NOMO-1 treated with DMSO at 0.1 percent for 48 hours (cell line): ENCODE data around the gene NASP.
A peak's percentile ranks its signal among the peaks of the same experiment; 100 is the strongest.

Experiments used
- DNase-seq: peaks from one replicate; lab custom pipeline; 2025; ENCODE audit not compliant: unreplicated experiment; lab: John Stamatoyannopoulos, UW

Gene NASP

DNA sequence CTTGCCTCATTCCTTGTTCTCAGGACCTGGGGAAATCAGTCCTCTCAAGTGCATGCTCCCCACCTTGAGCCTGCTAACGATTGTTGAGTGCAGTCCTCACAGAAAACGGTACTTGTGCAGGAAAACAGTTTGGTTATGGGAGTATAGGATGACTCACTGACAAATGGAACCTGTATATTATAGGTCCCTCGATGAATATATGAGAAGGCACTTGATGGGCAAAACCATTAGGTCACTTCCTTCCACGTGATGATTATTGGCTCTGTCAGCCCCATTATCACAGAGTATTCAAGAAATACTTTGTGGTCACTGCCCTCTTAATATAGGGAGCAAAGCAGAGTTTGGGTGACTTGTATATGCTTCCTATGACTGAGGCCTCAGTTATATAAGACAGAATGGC, 33.8 kb downstream of the NASP start:
- no peak for DNase-seq

DNA sequence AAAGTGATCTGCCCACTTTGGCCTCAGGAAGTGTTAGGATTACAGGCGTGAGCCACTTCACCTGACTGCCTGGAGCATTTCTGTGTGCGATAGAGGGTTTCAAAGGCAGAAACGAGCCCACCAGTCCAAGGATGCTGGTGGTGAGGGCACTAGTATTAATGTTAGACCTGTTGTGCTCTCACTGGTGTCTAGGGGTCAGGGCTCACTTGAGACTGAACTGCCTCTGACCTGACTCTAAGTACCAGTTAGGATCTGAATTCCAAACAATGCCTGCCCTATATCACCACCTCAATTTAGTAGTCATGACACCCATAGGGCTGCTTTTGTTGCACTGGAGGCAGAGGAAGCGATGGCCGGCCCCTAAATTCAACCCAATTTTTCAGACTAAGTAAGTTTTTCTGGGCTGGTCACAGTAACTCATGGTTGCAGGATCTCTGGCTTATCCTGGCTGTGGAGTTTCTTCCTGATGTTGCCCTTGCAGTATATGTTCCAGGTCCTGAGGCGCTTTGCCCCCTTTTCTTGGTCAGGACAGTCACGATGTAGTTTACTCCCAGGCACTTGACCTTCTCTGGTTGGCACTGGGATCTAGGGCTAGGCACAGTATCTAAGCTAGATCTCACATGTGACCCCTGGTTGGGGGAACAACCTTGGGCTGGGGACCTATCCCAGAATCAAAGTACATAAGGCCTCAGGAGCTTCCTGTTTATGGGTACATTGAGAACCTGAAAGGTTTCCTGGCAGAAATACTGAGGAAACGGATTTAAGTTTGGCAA, 35.5 kb downstream of the NASP start:
- DNase-seq = no peak

DNA sequence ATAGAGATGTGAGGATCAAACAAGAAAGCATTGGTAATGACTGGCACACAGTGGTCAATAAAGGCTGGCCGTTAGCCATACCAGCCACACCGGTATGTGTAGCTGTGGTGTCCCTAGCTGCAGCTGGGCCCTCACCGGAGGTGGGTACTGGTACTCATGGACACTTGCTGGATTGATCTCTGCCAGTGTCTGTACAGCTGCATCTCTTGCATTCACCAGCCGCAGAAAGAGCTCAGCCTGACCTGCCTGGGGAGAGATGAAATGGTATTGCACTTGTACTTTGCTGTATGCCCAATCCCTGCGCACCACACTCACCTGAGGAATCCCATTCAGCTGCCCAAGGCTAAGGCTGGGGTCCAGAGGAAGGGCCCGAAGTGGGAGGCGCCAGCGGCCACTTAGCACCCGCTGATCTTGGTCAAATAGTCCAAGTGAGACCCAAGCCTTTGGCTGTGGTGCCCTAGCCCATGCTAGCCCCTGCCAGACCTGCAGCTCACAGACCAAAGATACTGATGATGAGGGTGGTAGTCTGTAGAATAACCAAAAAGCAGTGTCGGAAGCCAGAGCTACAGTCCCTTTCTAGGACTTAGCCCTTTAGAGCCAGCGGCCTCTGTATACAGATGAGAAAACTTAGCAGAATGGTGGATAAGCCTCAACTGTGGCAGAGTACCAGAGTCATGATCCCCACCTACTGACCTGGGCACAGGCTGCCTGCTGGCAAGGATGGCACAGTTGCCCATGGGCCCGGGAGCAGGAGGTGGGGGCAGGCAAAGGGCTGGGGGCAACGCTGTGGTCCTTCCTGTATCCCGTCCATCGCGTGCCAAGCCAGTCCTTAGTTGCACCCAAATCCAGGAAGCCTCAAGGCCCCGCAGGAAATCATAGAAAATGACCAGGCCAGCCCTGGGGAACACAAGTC, 37.0 kb downstream of the NASP start:
- no peak for DNase-seq

DNA sequence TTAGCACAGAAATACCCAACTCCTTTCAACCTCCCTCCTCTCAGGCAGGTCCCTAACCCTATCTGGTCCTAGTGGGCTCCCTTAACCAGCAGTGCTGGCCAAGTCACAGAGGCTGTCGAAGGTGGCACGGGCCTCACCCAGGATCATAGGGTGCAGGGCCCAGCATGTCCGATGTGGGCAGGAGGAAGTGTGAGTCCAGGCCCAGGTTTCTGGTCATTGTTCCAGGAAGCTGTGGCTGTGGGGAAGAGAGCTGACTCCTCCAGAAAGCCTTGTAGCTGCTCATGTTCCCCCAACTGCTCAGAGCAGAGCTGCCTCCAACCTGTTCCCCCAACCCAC, 37.6 kb downstream of the NASP start:
- DNase-seq = no peak

DNA sequence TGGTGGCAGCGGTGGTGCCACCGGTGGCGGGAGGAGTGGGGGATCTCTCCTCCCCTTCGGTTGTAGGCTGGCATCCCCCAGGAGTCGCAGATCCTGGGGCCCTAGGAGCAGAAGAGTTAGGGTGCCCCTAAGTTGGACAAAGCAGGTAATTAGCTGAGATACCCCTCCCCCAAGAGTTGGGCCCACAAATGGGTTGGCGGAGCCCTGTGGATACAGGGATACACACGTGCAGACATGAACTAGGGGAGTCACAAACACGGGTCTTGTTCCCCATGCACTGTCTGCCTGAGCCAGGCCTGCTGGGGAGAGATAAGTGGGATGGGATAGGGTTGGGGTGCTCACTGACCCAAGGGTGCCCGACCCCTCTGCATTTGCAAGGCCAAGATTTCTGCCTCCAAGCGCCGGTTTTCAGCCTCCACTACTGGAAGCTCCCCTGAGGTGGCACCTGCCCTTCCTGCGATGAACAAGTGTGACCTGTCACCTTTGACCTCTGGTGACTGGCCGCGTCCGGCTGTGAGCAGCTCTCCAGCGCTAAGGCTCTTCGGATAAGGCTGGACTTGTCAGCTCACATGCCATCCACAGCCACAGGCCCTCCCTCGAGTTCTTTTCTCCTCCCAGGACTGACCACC, 38.2 kb downstream of the NASP start:
- DNase-seq = no peak

DNA sequence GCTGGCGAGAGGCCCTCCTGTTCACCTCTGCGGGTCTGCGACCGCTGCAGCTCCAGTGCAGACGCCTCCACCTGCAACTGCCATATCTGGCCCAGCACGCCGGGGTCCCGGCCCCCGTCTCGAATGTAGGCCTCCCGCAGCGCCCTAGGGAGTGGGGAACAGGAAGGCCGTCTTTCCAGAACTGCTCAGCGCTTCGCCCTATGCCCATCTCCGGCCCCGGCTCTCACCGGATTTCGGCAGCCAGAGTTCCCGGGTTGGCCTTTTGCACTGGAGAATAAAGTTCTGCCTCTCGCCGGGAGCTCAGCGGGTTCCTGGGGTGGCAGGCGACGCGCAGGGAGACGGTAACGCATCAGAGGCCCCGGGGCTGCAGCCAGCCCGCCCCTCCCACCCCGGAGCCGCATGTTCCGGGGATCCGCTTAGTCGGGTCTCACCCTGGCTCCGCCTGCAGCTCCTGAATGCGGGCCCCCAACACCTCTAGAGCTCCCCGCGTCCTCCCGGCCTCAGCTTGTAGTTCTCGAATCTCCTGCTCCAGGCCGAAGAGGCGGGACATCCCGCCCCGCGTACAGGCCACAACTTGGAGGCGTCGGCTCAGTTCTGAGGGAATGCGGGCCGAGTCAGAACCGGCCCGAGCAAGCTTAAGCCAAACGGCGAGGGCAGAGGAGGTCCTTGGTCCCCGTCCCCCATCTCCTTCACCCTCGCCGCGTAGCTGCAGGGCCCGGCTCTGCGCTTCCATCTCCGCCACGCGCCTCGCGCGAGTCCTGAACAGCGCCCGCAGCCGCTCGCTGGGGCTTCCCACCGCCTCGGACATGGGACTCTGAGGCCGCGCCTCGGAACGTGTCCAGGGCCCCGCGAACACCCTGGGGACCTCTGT, 38.9 kb downstream of the NASP start:
- DNase-seq = no peak

DNA sequence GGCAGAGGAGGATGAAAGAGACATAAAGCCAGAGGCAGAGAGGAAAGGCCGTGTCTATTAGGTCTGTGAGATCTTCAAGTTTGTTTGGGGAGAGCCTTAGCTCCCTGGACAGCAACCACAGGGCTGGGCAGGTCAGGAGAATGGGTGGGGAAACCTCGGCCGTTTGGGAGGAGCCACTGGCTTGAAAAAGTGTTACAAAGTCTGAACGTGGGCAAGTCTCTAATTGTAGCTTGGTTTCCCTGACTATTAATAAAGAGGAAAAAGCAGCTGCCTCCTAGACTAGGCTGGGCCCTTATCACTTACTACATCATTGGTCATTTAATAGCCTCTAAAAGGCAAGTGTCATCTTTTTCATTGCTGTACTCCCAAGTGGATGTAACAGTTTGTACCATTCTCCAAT, 40.1 kb downstream of the NASP start, which contains the start of gene CCDC17:
CCDC17 (minus strand) TSS at position 83 of the 400 bp plus-strand sequence. CDS start 145 bp downstream, outside the sequence.
- no peak for DNase-seq

DNA sequence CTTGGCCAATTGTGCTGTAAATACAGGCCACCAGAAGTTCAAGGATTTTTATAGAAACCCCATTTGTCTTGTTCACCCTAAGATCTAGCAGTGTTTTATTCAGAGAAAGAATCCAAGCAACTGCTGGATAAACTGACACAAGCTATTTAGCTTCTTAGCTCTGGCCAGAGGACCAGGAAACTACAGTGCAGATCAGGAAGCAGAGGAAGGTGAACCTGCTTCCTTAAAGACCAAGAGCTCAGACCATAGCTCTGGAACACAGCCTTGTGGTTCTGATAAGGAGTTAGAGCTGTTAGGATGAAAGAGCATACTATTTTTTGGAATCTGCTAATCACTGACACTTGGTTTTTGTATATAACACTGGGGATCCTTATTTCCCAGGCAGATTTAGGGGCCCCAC, 45.2 kb downstream of the NASP start:
- DNase-seq = no peak

DNA sequence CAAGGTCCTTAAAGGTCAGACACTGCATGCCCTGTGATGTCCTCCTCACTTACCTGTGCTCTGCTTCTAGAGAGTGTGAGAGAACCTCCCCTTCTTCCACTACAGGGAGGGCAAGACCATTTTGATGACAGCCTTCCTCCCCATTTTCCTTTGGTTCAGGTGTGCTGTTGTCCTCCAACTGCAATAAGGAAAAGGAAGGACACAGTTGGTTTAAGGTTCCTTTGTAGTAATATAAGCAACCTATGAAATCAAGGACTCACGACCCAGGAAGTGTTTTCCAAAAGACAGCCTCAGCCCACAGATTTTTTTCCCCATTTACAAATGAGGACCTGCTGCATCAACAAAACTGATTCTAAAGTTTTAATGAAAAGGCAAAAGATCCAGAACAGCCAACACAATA, 46.6 kb downstream of the NASP start:
- no peak for DNase-seq

DNA sequence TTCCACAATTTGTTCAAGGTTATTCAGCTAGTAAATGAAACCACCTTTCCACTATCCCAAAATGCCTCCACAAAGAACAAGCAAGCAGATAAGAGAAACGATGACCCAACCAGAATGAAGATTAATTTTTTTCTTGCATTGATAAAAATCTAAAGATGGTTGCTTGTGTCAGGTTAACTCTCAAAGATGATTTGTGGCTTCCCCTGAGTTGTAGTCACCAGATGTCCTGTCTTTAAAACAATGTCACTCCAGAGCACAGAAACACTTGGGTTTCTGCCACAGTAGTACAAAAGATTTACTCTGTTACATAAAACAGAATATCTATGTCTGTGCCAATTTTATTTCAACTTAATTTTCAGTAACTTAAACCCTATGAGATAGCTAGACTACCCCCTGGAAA, 51.4 kb downstream of the NASP start:
- DNase-seq = no peak

DNA sequence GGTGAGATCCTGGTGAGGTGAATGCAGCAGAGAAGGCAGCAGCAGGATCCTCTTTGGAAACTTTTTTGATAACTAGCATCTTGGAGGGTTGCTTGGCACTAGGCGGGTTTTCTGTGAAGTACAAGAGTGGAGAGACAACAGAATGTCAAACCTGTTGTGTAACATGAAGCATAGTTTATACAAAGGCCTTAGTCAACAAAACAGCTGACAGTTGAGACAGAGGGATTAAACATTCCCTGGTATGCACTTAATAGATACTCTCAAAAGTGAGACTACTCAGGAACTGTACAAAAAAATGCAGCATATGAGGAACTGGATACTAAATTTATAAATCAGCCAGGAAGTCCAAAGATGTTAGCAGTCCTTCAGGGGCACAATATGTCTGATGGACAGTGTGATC, 56.5 kb downstream of the NASP start:
- DNase-seq = no peak

DNA sequence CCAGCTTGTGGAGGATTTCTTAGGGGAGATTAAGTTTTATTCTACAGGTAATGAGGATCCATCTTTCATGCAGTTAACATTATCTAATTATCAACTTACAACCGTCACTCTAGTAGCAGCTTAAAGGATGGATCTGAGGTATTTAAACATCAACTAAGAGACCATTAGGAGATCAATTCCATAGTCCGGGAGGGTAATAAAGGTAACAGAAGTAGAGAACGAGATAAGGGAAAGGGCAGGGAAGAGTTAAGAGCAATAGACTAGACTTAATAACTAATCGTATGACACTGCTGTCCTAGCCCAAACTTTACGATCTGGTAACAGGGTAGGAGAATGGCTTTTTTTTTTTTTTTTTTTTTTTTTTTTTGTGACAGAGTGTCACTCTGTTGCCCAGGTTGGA, 59.5 kb downstream of the NASP start:
- no peak for DNase-seq

DNA sequence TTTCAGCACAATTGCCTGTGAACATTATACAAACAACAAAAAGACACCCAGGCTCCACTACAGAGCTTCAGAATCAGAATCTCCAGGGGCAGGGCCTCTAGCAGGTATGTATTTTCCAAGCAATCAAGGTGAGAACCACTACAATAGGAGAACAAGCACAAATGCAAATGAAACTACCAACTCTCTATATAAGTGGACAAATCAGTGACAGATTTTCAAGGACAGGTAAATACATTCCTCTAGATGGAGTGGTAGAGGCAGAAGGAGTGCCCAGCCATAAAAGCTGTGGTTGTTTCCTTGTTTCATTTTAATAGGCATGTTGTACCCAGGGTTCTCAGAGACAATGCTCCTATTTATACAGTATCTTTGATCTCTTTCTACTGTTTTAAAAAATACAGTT, 60.1 kb downstream of the NASP start:
- DNase-seq = no peak

DNA sequence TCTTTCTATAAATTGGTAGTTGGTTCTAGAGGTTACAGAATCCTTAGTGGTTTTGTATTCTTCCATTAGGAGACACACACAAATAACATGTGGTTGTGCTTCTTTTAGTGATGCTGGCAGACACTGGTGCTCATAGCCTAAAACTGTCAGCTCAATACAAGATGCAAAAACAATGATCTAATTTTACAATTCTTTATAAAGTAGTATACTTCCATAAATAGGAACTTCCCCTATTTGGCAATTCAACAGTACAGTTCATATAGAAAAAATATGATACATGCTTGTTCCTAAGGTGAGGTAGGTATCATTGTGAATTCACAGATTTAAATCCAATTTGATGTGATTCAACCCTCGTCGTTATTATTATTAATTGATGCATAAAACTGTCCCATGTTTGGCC, 60.8 kb downstream of the NASP start:
- peak; percentile 4 for DNase-seq

DNA sequence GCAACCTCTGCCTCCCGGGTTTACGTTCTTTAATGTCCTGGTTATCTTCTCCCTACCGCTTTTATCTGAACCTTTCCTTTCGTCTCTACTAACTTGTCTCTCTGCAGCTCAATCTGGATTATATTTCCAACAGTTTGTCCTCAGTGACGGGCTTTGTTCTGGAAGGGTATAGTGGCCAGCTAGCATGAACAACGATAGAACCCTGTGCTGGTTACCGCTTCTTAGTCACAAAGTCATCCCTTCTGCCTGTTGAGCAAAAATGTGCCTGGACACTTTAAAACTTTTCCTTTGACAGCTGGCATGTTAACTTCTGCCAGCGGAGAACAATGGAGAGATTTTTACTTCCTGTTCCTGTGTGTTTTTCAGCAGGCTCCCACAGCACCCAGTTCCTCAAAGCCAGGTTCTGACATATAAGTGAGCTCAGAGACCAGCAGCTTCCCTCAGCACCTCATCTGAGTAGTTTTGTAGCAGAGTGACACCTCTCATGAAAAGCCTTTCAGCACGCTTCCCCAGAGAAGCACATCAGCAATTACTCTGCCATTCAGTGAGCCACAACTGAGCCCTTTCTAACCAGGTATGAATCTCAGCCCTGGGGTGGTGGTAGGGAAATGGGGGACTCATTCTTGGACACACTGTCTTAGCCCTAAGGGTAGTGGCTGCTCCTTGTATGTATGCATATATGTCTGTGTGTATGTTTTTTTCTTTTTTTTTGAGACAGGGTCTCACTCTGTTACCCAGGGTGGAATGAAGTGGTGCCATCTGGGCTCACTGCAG, 63.6 kb downstream of the NASP start:
- DNase-seq = peak; percentile 15

DNA sequence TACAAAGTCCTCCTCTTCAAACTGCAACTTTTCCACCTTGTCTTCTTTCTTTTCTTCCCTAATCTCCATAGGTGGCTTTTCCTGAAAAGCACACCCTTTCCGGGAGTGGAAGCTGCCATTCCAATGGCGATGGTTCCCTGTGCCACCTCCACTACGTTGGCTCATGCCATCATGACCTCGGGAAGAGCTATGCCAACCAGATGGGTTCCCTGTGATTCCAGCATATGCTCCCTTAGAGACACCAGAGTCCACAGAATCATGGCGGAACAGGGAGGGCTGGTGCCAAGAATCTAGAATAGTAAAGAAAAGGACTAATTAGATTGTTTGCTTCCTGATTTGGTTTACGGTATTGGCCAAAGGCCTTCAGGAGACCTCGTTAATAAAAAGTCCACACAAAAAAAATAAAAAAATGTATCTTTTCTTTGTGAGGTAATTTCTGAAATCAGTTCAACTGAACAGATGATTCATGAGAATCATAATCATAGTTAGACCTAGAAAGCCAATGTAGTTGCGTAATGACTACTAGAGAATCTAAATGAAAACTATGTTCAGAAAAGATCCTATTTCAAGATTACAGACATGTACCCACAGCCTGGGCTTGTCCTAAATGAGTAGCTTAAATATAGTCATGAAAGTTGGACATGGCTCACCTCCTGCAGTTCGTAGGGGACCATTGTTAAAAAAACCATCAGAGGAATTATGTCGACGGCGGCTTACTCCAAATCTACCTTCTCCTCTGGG, 70.9 kb downstream of the NASP start:
- no peak for DNase-seq

DNA sequence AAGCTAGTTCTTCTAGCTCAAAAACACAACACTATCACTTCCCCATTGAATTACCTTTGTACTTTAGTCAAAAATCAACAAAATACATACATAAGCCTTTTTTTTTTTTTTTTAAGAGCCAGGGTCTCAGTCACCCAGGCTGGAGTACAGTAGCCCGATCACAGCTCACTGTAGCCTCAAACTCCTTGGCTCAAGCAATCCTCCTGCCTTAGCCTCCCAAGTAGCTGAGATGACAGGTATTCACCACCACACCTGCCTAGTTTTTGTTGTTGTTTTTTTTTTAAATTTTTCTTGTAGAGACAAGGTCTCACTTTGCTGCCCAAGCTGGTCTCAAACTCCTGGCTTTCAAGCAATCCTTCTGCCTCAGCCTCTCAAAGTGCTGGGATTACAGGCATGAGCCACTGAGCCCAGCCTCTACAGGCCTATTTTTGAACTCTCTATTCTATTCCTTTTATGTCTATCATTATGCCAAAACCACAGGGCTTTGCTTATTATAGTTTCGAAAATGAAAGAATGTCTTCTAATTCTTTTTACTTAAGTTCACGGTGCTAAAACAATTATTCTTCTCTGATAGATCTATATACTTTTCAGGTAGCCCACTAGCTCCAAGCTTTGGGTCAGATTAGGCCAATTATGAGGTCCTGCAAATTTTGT, 72.9 kb downstream of the NASP start:
- no peak for DNase-seq

DNA sequence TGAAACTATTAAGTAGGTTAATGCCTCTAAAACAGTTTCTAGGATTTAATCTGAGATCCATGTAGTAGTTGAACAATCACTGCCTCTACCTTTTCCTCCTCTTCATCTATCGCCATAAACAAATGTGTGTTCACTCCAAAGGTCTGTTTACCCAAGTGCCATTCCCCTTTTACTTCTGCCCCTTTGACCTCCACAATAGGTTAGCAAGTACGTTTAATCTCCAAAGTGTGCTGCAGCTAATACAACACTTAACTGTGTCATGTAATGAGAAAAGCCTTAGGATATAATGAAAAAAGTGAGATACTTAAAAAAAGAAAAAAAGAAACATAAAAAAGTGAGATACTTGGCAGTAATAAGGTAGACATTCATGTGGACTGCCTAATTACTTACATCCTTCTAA, 74.3 kb downstream of the NASP start:
- DNase-seq = no peak

DNA sequence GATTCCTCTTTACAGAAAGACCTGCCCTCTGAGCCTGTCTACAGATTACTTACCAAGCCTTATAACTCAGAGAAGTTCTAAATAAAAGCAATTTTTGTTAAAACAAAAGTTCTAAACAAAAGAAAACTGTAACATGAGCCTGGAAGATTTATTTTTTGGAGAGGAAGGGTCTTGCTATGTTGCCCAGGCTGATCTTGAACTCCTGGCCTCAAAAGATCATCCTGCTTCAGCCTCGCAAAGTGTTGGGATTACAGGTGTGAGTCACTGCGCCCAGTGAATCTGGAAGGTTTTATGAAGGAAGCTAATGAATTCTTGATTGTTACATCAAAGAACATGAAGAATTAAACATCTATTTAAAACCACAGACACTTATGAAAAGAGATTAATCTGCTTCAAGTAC, 75.4 kb downstream of the NASP start:
- DNase-seq = no peak
